ENCODE measurements around the gene EML3. TPM values are rescaled to one million over a fixed set of nuclear protein-coding genes. Genes with fewer than 3 reads are reported as not detected.
A peak's percentile ranks its signal among the peaks of the same experiment; 100 is the strongest.

Gene EML3
- total and polyA plus RNA-seq, 2 of the 8 experiments (the other 6 are each of a cell fraction or from before 2014, with no cell fraction given): 19.2 to 29.9 TPM

- TF ChIP-seq SIRT6 (IDR thresholded peaks at IDR 0.05; ENCODE audit: low read length): no peak
- TF ChIP-seq BCL11A (IDR thresholded peaks at IDR 0.05; ENCODE audit: low read depth in 2 of 2, low read length in 2 of 2): no peak
- no peak for TF ChIP-seq CHD1 (IDR thresholded peaks at IDR 0.05; ENCODE audit: low read depth, low read length)
- peak; percentile 71 for TF ChIP-seq SAP30 (IDR thresholded peaks at IDR 0.05; ENCODE audit: insufficient read depth, insufficient replicate concordance, low read length)
- TF ChIP-seq FOSL1 (IDR thresholded peaks at IDR 0.05; ENCODE audit: insufficient read depth, low read depth, low read length): no peak
- TF ChIP-seq POU5F1 (IDR thresholded peaks at IDR 0.05; ENCODE audit: low read depth, low read length): peak; percentile 62; the same call in 1 of the 2 replicates
- peak; percentile 79 for TF ChIP-seq MAX (IDR thresholded peaks at IDR 0.05)
- TF ChIP-seq RBBP5 (IDR thresholded peaks at IDR 0.05; ENCODE audit: borderline replicate concordance, low read depth, low read length): peak; percentile 62; the same call in 1 of the 2 replicates
- 0 out of 2 replicates have a peak, but pooled peaks have one; percentile 3 for TF ChIP-seq TEAD4 (IDR thresholded peaks at IDR 0.05; ENCODE audit: low read depth, low read length)
- peak; percentile 48 for TF ChIP-seq NANOG (IDR thresholded peaks at IDR 0.05; ENCODE audit: insufficient read depth, low read depth, low read length, poor library complexity, severe bottlenecking)
- TF ChIP-seq MAFK (IDR thresholded peaks at IDR 0.05; ENCODE audit: low read depth, low read length): no peak
- peak; percentile 96 for TF ChIP-seq SP4 (IDR thresholded peaks at IDR 0.05; ENCODE audit: low read length)
- no peak for TF ChIP-seq ATF3 (IDR thresholded peaks at IDR 0.05; ENCODE audit: insufficient read depth, low read depth, low read length)
- no peak for TF ChIP-seq CEBPB (IDR thresholded peaks at IDR 0.05; ENCODE audit: low read depth, low read length)
- peak; percentile 97 for TF ChIP-seq TAF1 (IDR thresholded peaks at IDR 0.05; ENCODE audit: low read depth, low read length)
- TF ChIP-seq SP1 (IDR thresholded peaks at IDR 0.05; ENCODE audit: low read depth, low read length): peak; percentile 92
- no peak for TF ChIP-seq KDM1A (IDR thresholded peaks at IDR 0.05; ENCODE audit: borderline replicate concordance, low read length)
- peak; percentile 79; the same call in 1 of the 2 replicates for TF ChIP-seq KDM5A (IDR thresholded peaks at IDR 0.05; ENCODE audit: low read length)
- peak; percentile 95 for TF ChIP-seq ATF2 (IDR thresholded peaks at IDR 0.05; ENCODE audit: low read length)
- TF ChIP-seq ZNF274 (IDR thresholded peaks at IDR 0.05; ENCODE audit: borderline replicate concordance, extremely low read depth, low read length): no peak
- peak; percentile 65 for TF ChIP-seq E2F6 (IDR thresholded peaks at IDR 0.05)
Measured at GRCh38 chr11:62591448-62592145, 21.0 kb downstream of the EML3 start, which contains the start of gene TUT1 (continued).
